D341Med (cell line): Measurements from ENCODE around the gene ZNF592.

ENCODE experiments used
- DNase-seq: peaks from one replicate; pipeline ENCODE4 v3.0.0; 2012; ENCODE audit warnings: low spot score

Gene ZNF592

GRCh38 chr15:84811151-84811550, 62.8 kb downstream of the ZNF592 start:
- peak; percentile 22 for DNase-seq

DNA sequence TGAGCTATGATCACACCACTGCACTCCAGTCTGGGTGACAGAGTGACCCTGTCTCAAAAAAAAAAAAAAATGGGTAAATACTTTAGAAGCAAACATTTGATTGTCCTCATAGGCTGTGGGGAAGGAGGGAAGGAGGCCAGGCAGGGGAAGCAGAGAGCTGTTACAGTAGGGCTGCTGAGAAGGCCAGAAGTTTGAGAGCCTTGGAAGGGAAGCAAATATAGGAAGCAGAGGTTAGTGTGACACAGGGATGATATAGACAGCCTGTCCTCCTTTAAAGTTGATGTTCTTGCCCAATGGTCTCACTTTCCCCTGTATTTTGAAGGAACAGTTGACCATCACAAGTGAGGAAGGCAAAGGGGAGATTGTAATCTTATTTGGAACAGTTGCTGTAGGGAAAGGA, 63.4 kb downstream of the ZNF592 start:
- peak; percentile 3 for DNase-seq

- DNase-seq: no peak
Observed at GRCh38 chr15:84812842-84813241, 64.5 kb downstream of the ZNF592 start.

- DNase-seq: no peak
Observed at GRCh38 chr15:84813435-84813834, 65.0 kb downstream of the ZNF592 start.

DNA sequence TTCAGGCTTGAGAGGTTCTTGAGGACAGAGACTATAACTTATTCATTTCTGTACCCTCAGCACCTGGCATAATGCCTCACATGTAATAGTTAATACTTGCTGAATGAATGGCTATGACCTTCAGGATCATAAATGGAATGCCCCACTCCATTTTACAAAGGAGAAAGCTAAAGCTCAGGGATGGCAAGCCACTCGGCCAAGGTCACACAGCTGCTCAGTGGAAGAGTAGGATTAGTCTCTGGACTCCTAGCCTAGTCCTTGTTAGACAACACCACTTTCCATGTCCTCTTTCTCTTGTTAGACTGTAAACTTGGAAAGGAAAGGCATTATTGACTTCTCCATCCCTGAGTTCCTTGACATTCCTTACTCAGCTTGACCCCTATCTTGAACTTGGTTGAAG, 65.5 kb downstream of the ZNF592 start:
- no peak for DNase-seq

DNA sequence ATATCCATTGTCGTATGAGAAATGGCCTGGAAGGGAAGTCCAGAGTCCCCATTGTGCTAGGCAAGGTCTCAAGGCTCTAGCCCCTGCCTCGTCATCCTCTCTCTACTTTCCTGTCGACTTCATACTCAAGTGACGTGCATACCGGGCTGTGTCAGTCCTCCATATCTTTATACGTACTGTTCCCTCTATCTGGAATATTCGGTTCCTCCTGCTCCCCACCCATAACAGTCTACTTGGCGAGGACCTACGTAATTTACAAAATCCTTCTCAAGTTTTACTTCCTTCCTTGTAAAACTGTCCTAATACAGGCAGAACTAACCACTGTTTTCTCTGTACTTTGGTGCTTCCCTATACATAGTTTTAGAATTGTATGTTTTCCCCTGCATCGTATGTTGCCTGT, 66.5 kb downstream of the ZNF592 start:
- DNase-seq: no peak

GRCh38 chr15:84816694-84817465, 68.5 kb downstream of the ZNF592 start, which contains the start of gene ALPK3:
Gene ALPK3 (plus strand): TSS chr15:84817356. CDS start chr15:84817453, 97 bp downstream.
- DNase-seq: no peak

DNA sequence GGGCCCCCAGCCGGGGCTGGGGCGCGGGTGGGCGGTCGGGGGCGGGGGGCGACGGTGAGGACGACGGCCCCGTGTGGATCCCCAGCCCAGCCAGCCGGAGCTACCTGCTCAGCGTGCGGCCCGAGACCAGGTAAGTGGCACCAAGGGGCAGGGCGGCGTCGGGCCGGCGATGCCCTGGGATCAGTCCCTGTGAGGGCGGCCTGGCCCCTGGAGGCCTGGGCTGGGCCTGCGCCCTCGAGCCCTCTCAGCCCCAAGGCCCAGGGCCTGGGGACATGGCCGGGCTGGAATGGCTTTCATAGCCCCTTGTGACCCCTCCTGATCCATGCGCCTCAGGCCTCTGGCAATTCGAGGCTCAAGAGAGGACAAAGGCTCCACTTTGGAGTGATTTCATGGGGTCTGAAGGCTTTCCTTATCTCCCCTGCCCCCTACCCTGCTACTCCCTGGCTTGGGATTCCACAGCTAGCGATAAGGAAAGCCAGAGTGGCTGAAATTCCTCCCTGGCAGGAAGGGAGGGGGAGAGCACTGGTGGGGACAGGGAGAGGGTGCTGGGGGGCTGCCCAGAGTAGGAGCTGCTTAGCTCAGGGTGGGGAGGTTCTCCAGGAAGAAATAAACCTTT, 69.2 kb downstream of the ZNF592 start:
- DNase-seq: no peak

DNA sequence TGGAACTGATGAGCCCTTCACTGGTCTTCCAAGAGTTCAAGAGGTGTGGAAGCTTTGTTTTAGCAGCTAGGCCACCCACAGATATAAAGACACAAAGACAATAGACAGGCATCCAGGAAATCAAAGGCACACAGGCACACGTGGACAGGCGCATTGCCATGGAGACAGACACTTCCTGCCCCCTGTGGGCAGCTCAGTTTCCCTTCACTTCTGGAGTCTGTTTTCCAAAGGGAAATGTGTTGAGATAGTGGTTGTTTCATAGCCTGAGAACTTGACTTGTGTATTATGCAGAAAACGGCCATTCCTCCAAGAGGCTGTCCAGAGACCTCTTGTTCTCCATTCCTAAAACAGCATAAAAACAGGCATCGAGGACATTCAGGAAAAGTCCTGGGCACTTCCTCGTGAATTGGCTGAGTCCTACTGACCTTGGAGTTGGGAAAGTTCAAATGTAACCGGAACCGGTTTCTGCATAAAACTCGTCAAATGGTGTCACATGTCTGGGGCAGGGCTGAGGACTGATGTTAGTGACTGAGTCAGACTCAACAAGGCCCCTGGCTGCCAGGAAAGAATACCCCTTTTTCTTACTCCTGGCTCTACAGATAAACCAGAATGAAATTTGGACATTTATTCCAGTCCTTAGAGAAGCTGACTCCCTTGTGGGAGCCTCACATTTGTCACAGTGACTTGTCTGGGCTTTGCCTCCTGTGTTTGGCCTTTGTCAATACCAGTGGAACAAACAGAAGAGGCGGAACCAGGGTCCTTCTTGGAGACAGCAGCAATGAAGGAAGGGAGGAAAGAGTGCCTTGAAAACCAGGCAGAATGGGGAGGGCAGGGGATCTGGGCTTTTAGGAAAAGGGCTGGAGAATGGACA, 70.1 kb downstream of the ZNF592 start:
- no peak for DNase-seq

DNA sequence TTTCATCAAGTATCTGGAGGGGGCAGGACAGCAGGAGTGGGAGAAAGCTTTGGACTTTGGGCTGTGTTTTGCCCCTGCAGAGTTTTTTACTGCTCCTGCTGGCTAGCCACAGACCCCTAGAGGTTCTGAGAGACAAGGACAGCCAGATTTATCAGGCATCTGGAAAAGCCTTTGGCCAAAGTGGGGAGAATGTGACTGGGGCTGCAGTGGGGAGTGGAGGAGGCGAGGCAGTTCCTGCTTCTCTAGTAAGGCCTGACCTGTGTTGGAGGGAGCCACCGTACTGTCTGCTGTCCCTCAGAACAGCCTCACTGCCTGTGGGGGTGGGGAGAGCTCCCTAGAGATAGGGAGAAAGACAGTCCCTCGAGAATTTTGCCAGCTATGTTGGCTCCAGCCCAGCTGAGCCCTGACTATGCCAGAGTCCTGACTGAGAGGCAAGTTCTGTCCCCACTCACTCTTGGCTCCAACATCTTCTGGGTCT, 70.9 kb downstream of the ZNF592 start:
- DNase-seq: no peak

- no peak for DNase-seq
Observed at GRCh38 chr15:84819791-84820190, 71.4 kb downstream of the ZNF592 start.

GRCh38 chr15:84821501-84822021, 73.2 kb downstream of the ZNF592 start:
- no peak for DNase-seq

DNA sequence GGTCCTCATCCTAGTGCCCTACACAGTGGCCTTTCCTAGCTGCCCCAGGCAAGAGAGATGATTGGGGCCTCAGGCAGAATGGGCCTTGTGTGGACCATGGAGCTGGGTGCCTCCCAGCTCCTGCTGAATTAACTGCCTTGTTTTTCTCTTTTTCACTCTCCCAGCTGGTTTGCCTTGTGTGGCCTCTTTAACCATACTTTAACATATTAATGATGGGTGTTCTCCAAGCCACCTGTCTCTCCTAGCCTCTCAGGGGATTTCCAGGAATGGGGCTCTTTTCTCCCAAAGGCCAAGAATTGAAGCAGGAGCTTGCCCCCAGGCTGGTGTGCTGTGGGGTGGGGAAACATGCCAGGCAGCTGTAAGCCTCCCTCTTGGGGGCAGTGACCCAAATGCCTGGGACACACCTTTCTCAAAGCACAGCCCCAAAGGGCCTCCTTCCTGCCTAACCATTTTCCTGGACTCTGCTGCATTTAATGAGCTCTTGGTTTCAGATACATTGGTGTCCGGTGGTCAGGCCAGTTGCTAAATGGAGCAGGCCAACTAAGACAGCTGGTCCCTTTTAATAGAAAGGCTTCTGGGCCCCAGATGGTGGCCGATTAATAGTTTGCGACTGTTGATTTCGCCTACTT, 74.4 kb downstream of the ZNF592 start:
- no peak for DNase-seq

DNA sequence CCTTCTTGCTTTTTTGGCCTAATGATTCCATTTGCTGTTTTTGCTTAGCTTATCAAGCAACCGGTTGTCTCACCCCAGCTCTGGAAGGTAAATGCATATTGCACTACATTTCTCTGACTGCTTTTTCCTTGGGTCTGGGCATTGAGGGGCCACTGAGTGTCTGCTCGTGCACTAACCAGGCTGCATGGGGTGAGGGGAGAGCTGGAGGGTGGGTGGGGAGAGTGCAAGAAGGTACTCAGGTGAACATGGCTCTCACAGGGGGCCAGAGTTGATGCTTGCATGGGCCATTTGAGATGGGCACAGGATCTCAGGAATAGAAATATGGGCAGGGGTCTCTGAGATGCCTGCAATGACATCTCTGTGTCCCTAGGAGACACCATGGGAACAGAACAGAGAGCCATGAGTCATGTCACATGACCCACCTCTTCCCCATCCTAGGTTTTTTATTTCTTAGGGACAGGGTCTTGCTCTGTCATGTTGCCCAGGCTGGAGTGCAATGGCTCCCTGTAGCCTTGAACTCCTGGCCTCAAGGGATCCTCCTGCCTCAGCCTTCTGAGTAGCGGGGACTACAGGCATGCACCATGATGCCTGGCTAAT, 75.0 kb downstream of the ZNF592 start:
- DNase-seq: no peak

DNA sequence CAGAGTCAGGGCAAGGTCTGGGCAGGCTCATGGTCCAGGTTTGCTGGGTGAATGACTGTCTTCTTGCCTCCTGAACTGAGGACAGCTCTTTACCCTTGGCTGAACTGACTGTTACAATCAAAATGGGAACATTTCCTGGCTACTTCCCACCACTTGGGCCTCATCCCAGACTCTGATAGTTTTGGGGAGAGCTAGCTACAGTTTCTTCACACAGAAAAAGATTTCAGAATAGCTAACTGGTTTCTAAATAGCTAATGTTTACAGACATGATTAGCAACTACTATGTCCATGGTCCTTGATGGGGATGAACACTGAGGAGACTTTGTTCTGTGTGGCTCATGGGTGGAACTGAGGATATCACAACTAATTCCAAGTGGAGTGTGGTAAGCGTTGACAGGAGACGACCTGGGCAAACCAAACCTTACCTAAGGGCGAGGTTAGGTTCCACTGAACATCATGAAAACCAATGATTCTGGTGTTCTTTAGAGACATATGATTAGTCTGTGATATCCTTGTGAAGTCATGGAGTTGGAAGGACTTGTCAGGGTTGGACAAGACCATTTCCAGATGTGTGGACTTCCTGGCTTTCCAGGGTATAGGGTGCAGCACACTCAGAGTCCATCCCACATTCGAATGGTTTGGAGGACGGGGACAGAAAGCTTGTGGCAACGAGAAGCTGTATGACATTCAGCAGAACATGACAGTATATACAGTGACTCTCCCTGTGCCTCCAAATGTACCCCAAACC, 76.0 kb downstream of the ZNF592 start:
- DNase-seq: no peak

DNA sequence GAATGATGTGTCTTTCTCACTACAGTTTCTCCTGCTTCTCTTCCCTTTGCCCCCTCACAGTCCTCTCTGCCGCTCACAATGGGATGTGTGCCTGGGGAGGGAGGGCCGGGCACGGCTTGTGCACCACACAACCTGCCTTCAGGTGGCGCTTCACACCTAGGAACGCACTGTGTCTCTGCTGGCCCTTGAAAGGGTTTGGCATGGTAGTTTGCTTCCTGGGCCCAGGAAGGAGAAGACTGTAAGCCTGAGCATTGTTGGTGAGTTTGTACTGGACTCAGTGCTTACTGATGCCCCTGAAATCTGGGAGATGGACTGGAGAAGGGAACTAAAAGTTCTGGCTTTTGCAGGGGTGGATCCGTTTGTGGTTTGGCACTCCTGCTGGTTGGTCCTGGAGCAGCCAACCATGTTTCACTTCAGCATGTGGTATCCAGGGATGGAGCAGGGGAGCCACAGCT, 78.0 kb downstream of the ZNF592 start:
- peak; percentile 57 for DNase-seq

DNA sequence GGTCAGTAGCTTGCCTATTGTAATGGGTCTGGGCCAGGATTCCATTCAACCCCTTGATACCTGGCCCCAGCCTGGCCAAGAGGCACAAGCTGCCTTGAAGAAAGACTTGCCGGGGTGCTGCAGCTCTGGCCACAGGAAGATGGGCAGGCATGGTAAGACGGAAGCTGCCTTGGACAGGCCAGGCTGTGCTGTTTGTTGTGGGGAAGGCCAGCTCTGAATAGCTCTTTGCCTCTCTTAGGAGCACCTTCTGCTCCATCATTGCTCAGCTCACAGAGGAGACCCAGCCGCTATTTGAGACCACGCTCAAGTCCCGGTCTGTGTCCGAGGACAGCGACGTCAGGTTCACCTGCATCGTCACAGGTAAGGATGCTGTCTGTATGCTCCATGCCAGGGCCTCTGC, 78.9 kb downstream of the ZNF592 start:
- no peak for DNase-seq

DNA sequence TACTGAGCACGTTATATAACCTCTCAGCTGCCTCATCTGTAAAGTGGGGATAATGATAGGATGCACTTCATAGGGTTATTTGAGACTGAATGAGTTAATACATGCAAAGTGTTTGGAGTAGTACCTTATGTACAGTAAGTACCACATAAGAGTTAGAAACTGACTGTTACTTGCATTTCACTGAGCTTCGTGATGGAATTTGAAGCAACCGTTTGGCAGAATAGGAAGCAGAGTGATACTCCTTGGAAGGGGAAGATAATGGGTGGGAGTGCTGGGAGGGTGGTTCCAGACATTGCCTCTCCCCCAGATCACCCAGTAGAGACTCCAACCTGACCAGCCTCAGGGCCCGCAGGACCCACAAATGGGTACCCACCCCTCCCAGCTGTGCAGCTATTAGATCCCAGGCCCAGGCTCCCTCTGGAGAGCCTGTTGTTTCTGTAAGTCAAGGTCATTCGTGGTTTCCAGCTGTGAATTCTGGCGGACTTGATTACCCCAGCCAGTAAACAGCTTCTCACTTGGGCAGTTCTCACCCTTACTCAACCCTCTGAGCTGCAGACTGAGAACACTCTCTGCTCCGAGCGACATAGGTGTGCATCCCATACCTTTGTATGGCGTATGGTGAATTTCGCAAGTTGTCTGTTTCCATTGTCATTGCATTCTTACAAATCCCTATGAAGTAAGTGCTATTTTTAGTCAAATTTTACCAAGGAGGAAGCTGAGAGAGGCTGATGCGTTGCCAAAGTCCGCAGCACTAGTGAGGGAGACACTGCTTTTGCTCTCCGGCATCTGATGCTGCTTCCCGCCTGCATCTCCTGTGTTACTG, 79.9 kb downstream of the ZNF592 start:
- no peak for DNase-seq

DNA sequence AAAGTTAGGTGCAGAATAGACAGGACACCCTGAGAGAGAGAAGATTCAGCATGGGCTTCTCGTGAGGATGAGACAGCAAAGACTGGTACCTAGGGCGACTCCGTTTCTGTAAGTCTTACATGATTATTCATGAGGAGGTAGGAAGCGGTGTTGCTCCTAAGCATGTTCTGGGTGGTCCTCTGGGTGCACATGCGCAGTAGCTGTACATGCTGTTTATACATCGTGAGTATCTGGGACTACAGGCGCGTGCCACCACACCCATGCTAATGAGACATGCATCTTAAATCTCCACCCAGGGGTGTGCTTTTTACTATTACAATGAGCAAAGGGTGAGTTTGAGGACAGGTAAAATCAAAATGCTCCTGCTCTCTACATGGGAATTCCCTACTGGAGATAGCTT, 81.0 kb downstream of the ZNF592 start:
- DNase-seq: no peak

DNA sequence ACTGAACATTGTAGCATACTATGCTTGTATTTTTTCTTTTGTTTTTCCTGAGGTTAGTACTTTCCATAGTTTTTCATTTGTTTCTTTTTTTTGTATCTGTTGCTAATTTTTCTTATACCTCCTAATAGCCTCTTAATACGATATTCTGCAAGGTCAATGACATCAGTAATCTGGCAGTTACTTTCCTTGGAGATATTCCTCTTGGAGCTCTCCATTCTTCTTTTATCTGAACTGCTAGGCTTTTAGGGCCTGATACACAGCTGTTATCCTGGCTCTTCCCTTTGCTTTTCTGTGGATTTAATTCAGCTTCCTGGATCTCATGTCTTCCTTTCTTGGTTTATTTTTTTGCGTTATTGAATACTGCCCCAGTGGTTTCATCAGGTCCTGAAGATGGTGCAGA, 81.6 kb downstream of the ZNF592 start:
- DNase-seq: no peak
